SK-N-SH (cell line): ENCODE data around the gene KRTAP5-3.

Experiments
- EP300 ChIP-seq, 2 experiments: IDR thresholded peaks; 2 replicates each; pipeline versions ENCODE4 v1.4.0 to v1.6.1; 2012; ENCODE audit warnings: borderline replicate concordance in 1 of 2, low read depth in 1 of 2, low read length in 1 of 2
- MXI1 ChIP-seq: IDR thresholded peaks from 2 replicates; pipeline ENCODE4 v1.6.1; 2012; ENCODE audit warnings: mild to moderate bottlenecking, low read depth, low read length, improper control_type of control experiment
- RXRA ChIP-seq: IDR thresholded peaks from 2 replicates; pipeline ENCODE4 v1.4.0; 2012; ENCODE audit warnings: low read depth, mild to moderate bottlenecking, borderline replicate concordance
- YY1 ChIP-seq: IDR thresholded peaks from 2 replicates; pipeline ENCODE4 v1.4.0; 2012; ENCODE audit warnings: low read depth, mild to moderate bottlenecking
- TF ChIP-seq, protein P1 (sequence below): fragments of 200-600 bp; sonication (generic); IDR thresholded peaks from 2 replicates; pipeline ENCODE4 v1.6.1; 2017; ENCODE audit warnings: antibody characterized with exemption, mild to moderate bottlenecking, moderate library complexity
- TF ChIP-seq, protein P2 (sequence below): IDR thresholded peaks from 2 replicates; pipeline ENCODE4 v1.6.1; 2012; ENCODE audit warnings: mild to moderate bottlenecking, low read depth, low read length, moderate library complexity

DNA sequence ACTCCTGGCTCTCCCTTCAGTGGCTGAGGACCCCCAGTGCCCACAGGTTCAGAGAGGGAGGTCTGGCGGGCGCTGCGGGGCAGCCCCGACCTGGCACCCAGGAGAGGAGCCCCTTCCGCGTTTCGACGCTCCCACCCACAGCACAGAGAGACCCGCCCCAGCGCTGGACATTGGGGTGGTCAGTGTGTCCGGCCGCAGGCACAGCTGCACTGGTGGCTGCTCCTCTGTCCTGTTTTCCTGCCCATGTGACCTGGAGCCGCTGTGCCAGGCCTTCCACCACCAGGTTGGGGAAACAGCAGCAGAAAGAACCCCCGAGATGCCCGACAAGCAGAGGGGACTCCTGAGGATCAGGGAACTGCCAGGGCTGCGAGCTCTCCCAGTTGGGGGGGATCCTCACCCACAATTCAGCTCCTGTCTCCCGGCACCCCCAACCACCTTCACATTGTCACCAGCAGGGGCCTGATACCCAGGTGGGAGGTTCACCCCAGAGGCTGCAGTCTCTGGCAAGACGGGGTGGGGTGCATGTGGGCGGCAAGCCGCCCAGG, 35.0 kb upstream of the KRTAP5-3 start:
- TF ChIP-seq RXRA (no peak), EP300 (IDR thresholded peaks at IDR 0.05; ENCODE audit: borderline replicate concordance in 1 of 2, low read depth in 1 of 2, low read length in 1 of 2) (no peak), YY1 (no peak), MXI1 (no peak)
- TF ChIP-seq, protein P1, sequence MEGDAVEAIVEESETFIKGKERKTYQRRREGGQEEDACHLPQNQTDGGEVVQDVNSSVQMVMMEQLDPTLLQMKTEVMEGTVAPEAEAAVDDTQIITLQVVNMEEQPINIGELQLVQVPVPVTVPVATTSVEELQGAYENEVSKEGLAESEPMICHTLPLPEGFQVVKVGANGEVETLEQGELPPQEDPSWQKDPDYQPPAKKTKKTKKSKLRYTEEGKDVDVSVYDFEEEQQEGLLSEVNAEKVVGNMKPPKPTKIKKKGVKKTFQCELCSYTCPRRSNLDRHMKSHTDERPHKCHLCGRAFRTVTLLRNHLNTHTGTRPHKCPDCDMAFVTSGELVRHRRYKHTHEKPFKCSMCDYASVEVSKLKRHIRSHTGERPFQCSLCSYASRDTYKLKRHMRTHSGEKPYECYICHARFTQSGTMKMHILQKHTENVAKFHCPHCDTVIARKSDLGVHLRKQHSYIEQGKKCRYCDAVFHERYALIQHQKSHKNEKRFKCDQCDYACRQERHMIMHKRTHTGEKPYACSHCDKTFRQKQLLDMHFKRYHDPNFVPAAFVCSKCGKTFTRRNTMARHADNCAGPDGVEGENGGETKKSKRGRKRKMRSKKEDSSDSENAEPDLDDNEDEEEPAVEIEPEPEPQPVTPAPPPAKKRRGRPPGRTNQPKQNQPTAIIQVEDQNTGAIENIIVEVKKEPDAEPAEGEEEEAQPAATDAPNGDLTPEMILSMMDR: no peak
- TF ChIP-seq, protein P2, sequence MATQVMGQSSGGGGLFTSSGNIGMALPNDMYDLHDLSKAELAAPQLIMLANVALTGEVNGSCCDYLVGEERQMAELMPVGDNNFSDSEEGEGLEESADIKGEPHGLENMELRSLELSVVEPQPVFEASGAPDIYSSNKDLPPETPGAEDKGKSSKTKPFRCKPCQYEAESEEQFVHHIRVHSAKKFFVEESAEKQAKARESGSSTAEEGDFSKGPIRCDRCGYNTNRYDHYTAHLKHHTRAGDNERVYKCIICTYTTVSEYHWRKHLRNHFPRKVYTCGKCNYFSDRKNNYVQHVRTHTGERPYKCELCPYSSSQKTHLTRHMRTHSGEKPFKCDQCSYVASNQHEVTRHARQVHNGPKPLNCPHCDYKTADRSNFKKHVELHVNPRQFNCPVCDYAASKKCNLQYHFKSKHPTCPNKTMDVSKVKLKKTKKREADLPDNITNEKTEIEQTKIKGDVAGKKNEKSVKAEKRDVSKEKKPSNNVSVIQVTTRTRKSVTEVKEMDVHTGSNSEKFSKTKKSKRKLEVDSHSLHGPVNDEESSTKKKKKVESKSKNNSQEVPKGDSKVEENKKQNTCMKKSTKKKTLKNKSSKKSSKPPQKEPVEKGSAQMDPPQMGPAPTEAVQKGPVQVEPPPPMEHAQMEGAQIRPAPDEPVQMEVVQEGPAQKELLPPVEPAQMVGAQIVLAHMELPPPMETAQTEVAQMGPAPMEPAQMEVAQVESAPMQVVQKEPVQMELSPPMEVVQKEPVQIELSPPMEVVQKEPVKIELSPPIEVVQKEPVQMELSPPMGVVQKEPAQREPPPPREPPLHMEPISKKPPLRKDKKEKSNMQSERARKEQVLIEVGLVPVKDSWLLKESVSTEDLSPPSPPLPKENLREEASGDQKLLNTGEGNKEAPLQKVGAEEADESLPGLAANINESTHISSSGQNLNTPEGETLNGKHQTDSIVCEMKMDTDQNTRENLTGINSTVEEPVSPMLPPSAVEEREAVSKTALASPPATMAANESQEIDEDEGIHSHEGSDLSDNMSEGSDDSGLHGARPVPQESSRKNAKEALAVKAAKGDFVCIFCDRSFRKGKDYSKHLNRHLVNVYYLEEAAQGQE: no peak
